Activated naive CD8-positive, alpha-beta T cell treated with anti-CD3 and anti-CD28 coated beads, Interleukin-2, amount 50 U/mL, for 24 hours (primary cell): ENCODE data around the gene PLCD1.

Source experiments
- ATAC-seq: fragments of 150-1000 bp; cut with Tn5 transposase; one replicate; pipeline ENCODE4 v1.10.0; 2021
- DNase-seq: peaks from one replicate; pipeline ENCODE4 v3.0.0; 2021
- H3K27ac Mint-ChIP-seq: one replicate; pipeline ENCODE4 v1.8.0; 2021; ENCODE audit warnings: mild to moderate bottlenecking, mixed read lengths
- H3K27me3 Mint-ChIP-seq: one replicate; pipeline ENCODE4 v1.8.0; 2021; ENCODE audit warnings: mixed read lengths
- H3K36me3 Mint-ChIP-seq: one replicate; pipeline ENCODE4 v1.8.0; 2021; ENCODE audit warnings: low read depth, mixed read lengths
- H3K4me1 Mint-ChIP-seq: one replicate; pipeline ENCODE4 v1.8.0; 2021; ENCODE audit warnings: mixed read lengths
- H3K4me3 Mint-ChIP-seq: one replicate; pipeline ENCODE4 v1.8.0; 2021; ENCODE audit warnings: mild to moderate bottlenecking, moderate library complexity, mixed read lengths
- H3K9me3 Mint-ChIP-seq: one replicate; pipeline ENCODE4 v1.8.0; 2021; ENCODE audit warnings: mixed read lengths

The PLCD1 gene

GRCh38 chr3:37968813-37969595, 60.4 kb downstream of the PLCD1 start:
- no peaks in the 10 kb centered on the region for H3K27me3 Mint-ChIP-seq
- no peak overlapping the region for H3K27ac Mint-ChIP-seq
- no peak for DNase-seq
- no peaks in the 10 kb centered on the region for H3K4me1 Mint-ChIP-seq
- ATAC-seq: no peak
- no peaks in the 10 kb centered on the region for H3K9me3 Mint-ChIP-seq
- no peak overlapping the region for H3K4me3 Mint-ChIP-seq
- no peaks in the 10 kb centered on the region for H3K36me3 Mint-ChIP-seq

- Mint-ChIP-seq H3K4me1 (no peaks in the 10 kb centered on the region), H3K27me3 (no peaks in the 10 kb centered on the region), H3K36me3 (no peaks in the 10 kb centered on the region), H3K9me3 (no peaks in the 10 kb centered on the region), H3K4me3 (no peak overlapping the region), H3K27ac (no peak overlapping the region)
- ATAC-seq (no peak), DNase-seq (no peak)
Measured at GRCh38 chr3:37968199-37968598, 61.2 kb downstream of the PLCD1 start.

GRCh38 chr3:37967260-37967881, 62.1 kb downstream of the PLCD1 start:
- DNase-seq (peak; percentile 62), ATAC-seq (peak; percentile 75)
- Mint-ChIP-seq H3K4me3 (no peak overlapping the region), H3K27ac (no peak overlapping the region), H3K27me3 (no peaks in the 10 kb centered on the region), H3K36me3 (no peaks in the 10 kb centered on the region), H3K9me3 (no peaks in the 10 kb centered on the region), H3K4me1 (no peaks in the 10 kb centered on the region)

DNA sequence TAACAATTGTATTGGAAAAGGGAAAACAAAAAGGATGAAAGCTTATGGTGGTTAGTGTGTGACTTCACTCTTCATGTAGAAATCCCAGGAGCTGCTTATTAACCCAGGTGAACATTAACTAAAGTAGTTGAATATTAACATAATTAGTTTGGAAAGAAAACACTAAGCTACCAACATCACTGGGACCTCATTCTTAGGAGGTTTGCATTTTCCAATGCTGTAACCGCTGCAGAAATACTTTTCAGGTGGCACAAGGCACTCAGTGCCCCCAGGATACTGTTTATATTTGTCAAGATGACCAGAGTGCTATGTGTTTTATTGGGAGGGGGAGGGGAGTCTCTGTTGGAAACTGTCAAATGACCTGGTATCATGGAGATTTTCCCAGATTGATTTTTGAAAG, 64.7 kb downstream of the PLCD1 start:
- Mint-ChIP-seq H3K27ac (no peak overlapping the region), H3K36me3 (no peaks in the 10 kb centered on the region), H3K9me3 (no peaks in the 10 kb centered on the region), H3K4me3 (no peak overlapping the region), H3K27me3 (no peaks in the 10 kb centered on the region), H3K4me1 (no peaks in the 10 kb centered on the region)
- DNase-seq (no peak), ATAC-seq (no peak)

DNA sequence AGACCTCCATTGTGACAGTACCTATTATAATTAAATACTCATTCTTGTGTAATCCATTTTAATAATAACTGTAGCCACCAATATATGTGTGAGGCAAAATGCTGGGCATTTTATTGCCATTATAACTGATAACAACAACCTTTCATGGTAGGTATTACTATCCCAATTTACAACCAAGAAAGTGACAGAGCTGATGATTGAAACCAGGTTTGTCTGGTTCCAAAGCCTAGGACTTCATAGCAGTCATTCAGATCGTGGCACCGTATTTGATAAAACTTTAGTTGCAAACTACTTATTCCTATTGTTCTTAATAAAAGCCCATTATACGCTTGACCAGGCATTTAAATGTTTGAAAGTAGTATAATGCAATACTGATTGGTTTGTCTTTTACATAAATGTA, 65.3 kb downstream of the PLCD1 start:
- H3K27me3 Mint-ChIP-seq: no peaks in the 10 kb centered on the region
- H3K27ac Mint-ChIP-seq: no peak overlapping the region
- no peak for DNase-seq
- ATAC-seq: no peak
- no peaks in the 10 kb centered on the region for H3K9me3 Mint-ChIP-seq
- H3K4me3 Mint-ChIP-seq: no peak overlapping the region
- no peaks in the 10 kb centered on the region for H3K4me1 Mint-ChIP-seq
- no peaks in the 10 kb centered on the region for H3K36me3 Mint-ChIP-seq

GRCh38 chr3:37963635-37964034, 65.8 kb downstream of the PLCD1 start:
- H3K9me3 Mint-ChIP-seq: no peaks in the 10 kb centered on the region
- H3K4me3 Mint-ChIP-seq: no peak overlapping the region
- no peaks in the 10 kb centered on the region for H3K36me3 Mint-ChIP-seq
- H3K27ac Mint-ChIP-seq: no peak overlapping the region
- H3K27me3 Mint-ChIP-seq: no peaks in the 10 kb centered on the region
- no peaks in the 10 kb centered on the region for H3K4me1 Mint-ChIP-seq
- no peak for ATAC-seq
- no peak for DNase-seq

- DNase-seq: no peak
Measured at GRCh38 chr3:37963016-37963415, 66.4 kb downstream of the PLCD1 start.

DNA sequence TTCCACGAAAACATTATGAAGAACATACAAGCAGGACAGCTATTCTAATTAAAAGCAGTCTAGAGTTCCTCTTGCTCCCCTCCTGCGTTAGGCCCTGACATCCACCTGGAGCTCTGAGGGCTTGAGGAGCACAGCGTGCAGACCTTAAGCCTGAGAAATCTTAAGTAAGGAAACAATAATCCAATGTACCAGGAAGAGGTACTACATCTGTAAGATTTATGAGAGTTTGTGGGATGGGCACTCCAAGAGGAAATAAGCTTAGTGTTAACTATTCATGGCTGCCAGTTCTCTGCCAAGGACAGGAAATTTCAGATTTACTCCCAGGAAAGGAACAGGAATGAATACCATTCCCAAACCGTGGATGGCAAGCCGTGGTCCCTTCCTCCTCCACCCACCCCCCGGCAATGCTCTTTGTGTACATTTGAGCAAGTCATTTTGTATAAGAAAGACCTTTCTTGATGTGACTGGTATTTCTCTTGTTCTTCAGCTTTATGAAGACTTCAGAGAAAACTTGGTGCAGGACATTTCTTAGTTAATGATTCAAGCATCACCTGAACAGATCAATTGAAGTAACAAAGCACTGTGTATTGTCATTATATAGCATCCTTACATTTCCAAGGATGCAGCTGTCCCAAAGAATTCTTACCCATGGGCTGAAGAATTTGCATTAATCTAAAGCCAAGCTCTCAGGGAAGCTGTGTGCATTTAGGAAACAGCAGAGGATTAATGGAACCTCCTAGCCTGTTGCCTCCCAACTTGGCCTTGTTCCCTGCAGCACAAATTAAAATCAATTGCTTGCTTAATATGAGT, 67.6 kb downstream of the PLCD1 start:
- ATAC-seq: no peak

More at GRCh38 chr3:37963016-37963415, 66.4 kb downstream of the PLCD1 start:
- Mint-ChIP-seq H3K4me1 (no peaks in the 10 kb centered on the region), H3K27me3 (no peaks in the 10 kb centered on the region), H3K9me3 (no peaks in the 10 kb centered on the region), H3K27ac (no peak overlapping the region), H3K36me3 (no peaks in the 10 kb centered on the region), H3K4me3 (no peak overlapping the region)
- ATAC-seq: no peak

GRCh38 chr3:37957539-37957936, 71.9 kb downstream of the PLCD1 start:
- Mint-ChIP-seq H3K4me3 (no peak overlapping the region), H3K4me1 (peaks cover 20% of the 10 kb centered on the region), H3K27me3 (no peaks in the 10 kb centered on the region), H3K36me3 (no peaks in the 10 kb centered on the region), H3K27ac (peak overlapping the region; percentile 17), H3K9me3 (peaks cover 2% of the 10 kb centered on the region)
- DNase-seq (no peak), ATAC-seq (no peak)

More for the DNA sequence above, 67.6 kb downstream of the PLCD1 start:
- Mint-ChIP-seq H3K27ac (no peak overlapping the region), H3K9me3 (no peaks in the 10 kb centered on the region), H3K27me3 (no peaks in the 10 kb centered on the region), H3K36me3 (no peaks in the 10 kb centered on the region), H3K4me3 (no peak overlapping the region), H3K4me1 (peaks cover 10% of the 10 kb centered on the region)
- no peak for DNase-seq
